HG03521 (cell line): ENCODE results near the gene AKAP10.
"Not testable (repeated sequence)": the region's sequence is repeated elsewhere in the genome, so short reads cannot be mapped to it uniquely, and the experiment has no call there.

Experiments used
- ATAC-seq: cut with Tn5 transposase; IDR thresholded peaks from one replicate; pipeline ENCODE4 v1.9.1; 2021; ENCODE audit warnings: mild to moderate bottlenecking, moderate library complexity; ENCODE audit not compliant: unreplicated experiment

The AKAP10 gene

GRCh38 chr17:19874256-19874655 is 103.4 kb downstream of the AKAP10 start:
- no peak for ATAC-seq

- ATAC-seq, result no peak
These were observed 104.3 kb downstream of the AKAP10 start for GRCh38 chr17:19873346-19873745.

- ATAC-seq, result no peak
These were observed 109.6 kb downstream of the AKAP10 start for GRCh38 chr17:19868079-19868395.

GRCh38 chr17:19867329-19868078 is 110.1 kb downstream of the AKAP10 start, which contains the start of gene ULK2:
Gene ULK2 (minus strand): TSS chr17:19867936. CDS start chr17:19867417, 519 bp downstream.
- ATAC-seq, result no peak

- no peak for ATAC-seq
These were observed 110.6 kb downstream of the AKAP10 start for GRCh38 chr17:19867079-19867328.

GRCh38 chr17:19865021-19865420 is 112.6 kb downstream of the AKAP10 start:
- no peak for ATAC-seq

- not testable (repeated sequence) for ATAC-seq
These were observed 116.9 kb downstream of the AKAP10 start for GRCh38 chr17:19860647-19861177.

GRCh38 chr17:19857640-19858039 is 120.0 kb downstream of the AKAP10 start:
- ATAC-seq, result no peak
